Activated CD4-positive, alpha-beta T cell treated with anti-CD3 and anti-CD28 coated beads for 36 hours (primary cell): ENCODE measurements around the gene TSPAN12. TPM values are rescaled to one million over a fixed set of nuclear protein-coding genes. Genes with fewer than 3 reads are reported as not detected.
A peak's percentile ranks its signal among the peaks of the same experiment; 100 is the strongest.

Experiments
- ATAC-seq: fragments of 200-7000 bp; cut with Tn5 transposase; one replicate; pipeline ENCODE4 v1.10.0; 2021; ENCODE audit warnings: mild to moderate bottlenecking, moderate library complexity
- CTCF ChIA-PET: fragments of 350-600 bp; sonication (Branson Sonifier 250); formaldehyde crosslinking; loops from one replicate; lab custom pipeline; 2021; ENCODE audit warnings: antibody characterized with exemption; lab: Charles Lee
- POLR2A ChIA-PET: fragments of 350-600 bp; sonication (Branson Sonifier 250); formaldehyde crosslinking; loops from one replicate; lab custom pipeline; 2021; ENCODE audit warnings: antibody characterized with exemption, inconsistent platforms; lab: Charles Lee
- DNase-seq: peaks from one replicate; pipeline ENCODE4 v3.0.0-alpha.2; 2020
- H3K27ac Mint-ChIP-seq: one replicate; pipeline ENCODE4 v1.8.0; 2021; ENCODE audit warnings: mixed read lengths
- H3K27me3 Mint-ChIP-seq: one replicate; pipeline ENCODE4 v1.8.0; 2021; ENCODE audit warnings: mixed read lengths
- H3K36me3 Mint-ChIP-seq: one replicate; pipeline ENCODE4 v1.8.0; 2021; ENCODE audit warnings: low read depth, mixed read lengths
- H3K4me1 Mint-ChIP-seq: one replicate; pipeline ENCODE4 v1.8.0; 2021; ENCODE audit warnings: mixed read lengths
- H3K4me3 Mint-ChIP-seq: one replicate; pipeline ENCODE4 v1.8.0; 2021; ENCODE audit warnings: mild to moderate bottlenecking, moderate library complexity, mixed read lengths
- H3K9me3 Mint-ChIP-seq: one replicate; pipeline ENCODE4 v1.8.0; 2021; ENCODE audit warnings: low read depth, mixed read lengths
- intact Hi-C, 2 experiments: fragments of 100-400 bp; cut with DNase I in 1 of 2; cut with micrococcal nuclease in 1 of 2; formaldehyde crosslinking; loops; one replicate each; pipeline versions ENCODE4 v1.14.2 to v1.15.1; 2022 to 2024; cut with DNase I, micrococcal nuclease
- total RNA-seq, 2 experiments: library from RNA; stranded (reverse); gene quantifications; one replicate each; pipeline ENCODE4 v1.2.3, GENCODE V29; 2021

Gene TSPAN12
- total RNA-seq, 2 experiments from 2014 or later, result not detected

DNA sequence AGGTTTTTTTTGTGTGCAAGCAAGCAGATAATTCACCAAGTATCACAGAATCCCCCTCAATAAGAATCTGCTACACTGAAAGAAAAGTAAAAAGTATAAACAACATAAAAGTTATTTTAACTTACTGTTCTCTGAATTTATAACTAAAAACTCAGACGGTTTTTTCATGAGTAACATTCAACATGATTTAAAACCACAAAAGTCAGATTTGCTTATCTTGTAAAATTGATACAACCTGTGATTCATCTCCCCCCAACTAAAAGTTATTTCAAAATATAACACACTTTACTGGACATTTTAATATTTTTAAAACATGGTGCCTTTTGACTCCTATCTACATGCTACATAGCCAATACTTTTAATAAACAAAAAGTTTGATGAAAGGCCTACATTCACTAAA, 32.8 kb downstream of the TSPAN12 start:
- POLR2A ChIA-PET, result no interaction called here
- Mint-ChIP-seq H3K4me3 (no peak overlapping the region), H3K27ac (no peak overlapping the region), H3K36me3 (no peaks in the 10 kb centered on the region), H3K4me1 (no peaks in the 10 kb centered on the region), H3K9me3 (no peaks in the 10 kb centered on the region), H3K27me3 (peaks cover 26% of the 10 kb centered on the region)
- CTCF ChIA-PET, result no interaction called here
- no peak for ATAC-seq
- no peak for DNase-seq
- intact Hi-C loops, result no loop called here

DNA sequence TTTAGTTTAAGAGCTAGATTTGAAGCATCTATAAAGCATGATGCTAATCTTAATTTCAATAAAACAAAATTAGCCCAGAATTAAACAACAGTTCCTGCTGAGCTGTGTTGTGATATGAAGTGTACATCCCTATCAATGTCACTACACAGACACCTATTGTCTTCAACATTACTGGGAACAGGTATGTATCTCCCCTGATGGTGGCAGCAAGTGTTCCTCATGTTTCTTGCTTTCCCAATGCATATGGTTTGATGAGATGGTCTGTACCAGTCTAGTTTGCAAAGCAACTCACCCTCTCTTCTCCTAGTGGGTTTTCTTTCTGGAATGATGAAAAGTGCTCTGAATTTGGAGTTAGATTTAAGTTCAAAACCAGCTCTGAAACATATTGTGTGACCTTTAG, 38.1 kb downstream of the TSPAN12 start:
- no peaks in the 10 kb centered on the region for H3K36me3 Mint-ChIP-seq
- H3K27me3 Mint-ChIP-seq, result peaks cover 26% of the 10 kb centered on the region
- ATAC-seq (no peak), DNase-seq (no peak)
- no peak overlapping the region for H3K27ac Mint-ChIP-seq
- H3K4me1 Mint-ChIP-seq, result no peaks in the 10 kb centered on the region
- ChIA-PET POLR2A (no interaction called here), CTCF (interaction anchor here (0.7 to 1.3 kb wide), 3 partner anchors 10 to 262 kb away, joined by 3 to 6 read pairs (median 4); no protein-coding TSS in a partner anchor)
- H3K4me3 Mint-ChIP-seq, result no peak overlapping the region
- intact Hi-C loops, result no loop called here
- H3K9me3 Mint-ChIP-seq, result no peaks in the 10 kb centered on the region

DNA sequence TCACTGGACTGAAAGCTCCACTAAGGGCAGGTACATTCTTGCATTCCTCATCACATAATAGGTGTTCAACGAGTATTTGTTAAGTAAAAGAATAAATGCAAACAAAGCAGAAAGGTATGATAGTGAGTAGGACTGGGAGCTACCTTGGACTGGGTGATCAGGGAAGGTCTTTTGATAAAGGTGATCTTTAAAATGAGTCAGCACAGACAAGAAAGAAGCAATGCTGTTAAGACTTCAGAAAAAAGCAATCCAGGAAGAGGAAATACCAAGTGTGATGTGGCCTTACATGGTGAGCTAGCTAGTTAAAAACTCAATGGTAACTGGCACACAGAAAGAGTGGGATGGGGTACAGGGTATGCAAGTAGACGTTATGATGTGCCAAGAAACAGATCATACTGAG, 40.1 kb downstream of the TSPAN12 start:
- POLR2A ChIA-PET, result no interaction called here
- Mint-ChIP-seq H3K4me3 (no peak overlapping the region), H3K27me3 (peaks cover 23% of the 10 kb centered on the region), H3K36me3 (no peaks in the 10 kb centered on the region), H3K27ac (no peak overlapping the region), H3K9me3 (no peaks in the 10 kb centered on the region), H3K4me1 (no peaks in the 10 kb centered on the region)
- DNase-seq, result no peak
- CTCF ChIA-PET, result no interaction called here
- ATAC-seq, result no peak
- intact Hi-C loops, result no loop called here

DNA sequence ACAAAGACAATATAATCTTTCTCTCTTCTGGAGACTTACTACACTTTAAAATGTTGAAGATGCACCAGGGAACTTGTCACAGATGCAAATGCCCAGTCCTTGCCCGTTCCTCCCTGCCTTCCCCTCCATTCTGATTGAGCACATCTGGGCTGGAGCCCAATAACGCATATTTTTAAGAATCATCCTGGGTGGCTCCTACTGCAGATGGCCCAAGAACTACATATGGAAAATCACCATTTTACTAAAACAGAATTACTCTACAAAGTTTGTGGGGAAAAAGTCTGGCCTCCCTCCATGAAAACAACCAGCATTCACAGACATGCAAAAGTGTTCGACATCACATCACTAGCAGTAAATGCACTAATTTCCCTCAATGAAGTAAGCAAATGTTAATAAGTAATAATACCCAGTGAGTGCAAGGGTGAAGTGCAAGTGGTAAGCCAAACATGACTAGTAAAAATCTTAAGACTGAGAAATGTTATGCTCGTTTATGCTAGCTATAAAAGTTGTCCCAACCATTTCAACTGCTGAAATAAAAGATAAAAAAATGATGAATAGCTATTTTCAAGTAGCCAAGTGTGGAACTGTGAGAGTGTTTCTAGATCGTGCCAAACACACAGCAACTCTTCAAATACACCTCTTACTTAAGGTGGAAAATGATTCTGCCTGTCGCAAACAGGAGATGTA, 43.5 kb downstream of the TSPAN12 start:
- no peak for DNase-seq
- Mint-ChIP-seq H3K27me3 (peaks cover 15% of the 10 kb centered on the region), H3K4me3 (no peak overlapping the region), H3K36me3 (no peaks in the 10 kb centered on the region), H3K9me3 (no peaks in the 10 kb centered on the region), H3K27ac (no peak overlapping the region), H3K4me1 (no peaks in the 10 kb centered on the region)
- no peak for ATAC-seq
- CTCF ChIA-PET, result no interaction called here
- intact Hi-C loops, result no loop called here
- POLR2A ChIA-PET, result no interaction called here

DNA sequence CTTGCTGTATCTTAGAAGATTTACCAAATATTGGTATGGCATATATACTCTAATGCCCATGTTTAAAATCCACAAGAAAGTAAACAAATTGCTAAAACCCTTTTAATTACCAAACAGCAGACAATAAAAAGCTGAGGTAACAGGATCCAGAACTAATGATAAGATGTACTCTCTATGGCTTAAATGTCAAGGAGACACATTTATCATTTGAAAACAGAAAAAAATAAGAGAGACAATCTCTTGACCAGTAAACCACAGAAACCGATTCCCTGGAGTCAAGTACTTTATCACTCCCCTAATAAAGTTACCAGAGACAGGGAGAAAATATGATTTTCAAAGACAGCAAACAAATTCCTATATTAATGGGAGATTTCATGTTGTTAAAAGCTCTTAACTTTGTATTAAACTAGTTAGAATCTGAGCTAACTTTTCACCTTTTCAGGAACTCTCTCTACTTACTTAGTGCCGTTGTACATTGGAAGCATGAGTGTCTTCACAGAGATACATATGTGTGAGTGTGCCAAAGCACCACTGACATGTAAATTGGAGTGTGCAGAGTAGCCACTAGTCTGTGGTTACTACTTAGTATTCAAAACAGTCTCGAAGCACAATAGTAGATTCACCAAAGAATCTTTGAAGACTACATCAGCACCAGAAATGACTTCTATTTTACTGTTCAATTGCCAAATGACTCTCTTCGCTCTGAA, 44.2 kb downstream of the TSPAN12 start:
- ATAC-seq (no peak), DNase-seq (no peak)
- CTCF ChIA-PET, result interaction anchor here (1.5 kb wide), 1 partner anchor 22 kb away, joined by 5 read pairs; no protein-coding TSS in a partner anchor
- no peaks in the 10 kb centered on the region for H3K36me3 Mint-ChIP-seq
- POLR2A ChIA-PET, result no interaction called here
- H3K4me3 Mint-ChIP-seq, result no peak overlapping the region
- intact Hi-C loops, result no loop called here
- no peaks in the 10 kb centered on the region for H3K4me1 Mint-ChIP-seq
- peaks cover 15% of the 10 kb centered on the region for H3K27me3 Mint-ChIP-seq
- no peak overlapping the region for H3K27ac Mint-ChIP-seq
- H3K9me3 Mint-ChIP-seq, result no peaks in the 10 kb centered on the region

DNA sequence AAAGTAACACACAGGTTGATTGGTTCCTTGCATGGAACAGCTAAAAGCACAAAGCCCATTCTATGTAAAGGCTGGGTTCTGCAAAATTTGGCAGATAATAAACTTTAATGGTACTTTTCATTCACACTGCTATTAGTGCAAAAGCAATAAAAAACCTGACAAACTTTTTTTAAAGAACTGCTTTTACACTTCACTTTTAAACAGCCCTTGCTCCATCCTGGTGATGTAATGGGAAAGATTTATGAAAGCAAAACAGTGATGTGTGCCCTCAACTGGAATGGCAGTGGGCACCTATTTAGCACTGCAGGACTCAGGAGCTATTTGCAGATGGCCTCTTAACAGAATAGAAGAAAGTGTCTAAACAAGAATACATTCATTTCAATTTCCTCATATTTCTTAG, 44.9 kb downstream of the TSPAN12 start:
- DNase-seq (no peak), ATAC-seq (no peak)
- H3K4me3 Mint-ChIP-seq, result no peak overlapping the region
- ChIA-PET CTCF (interaction anchor here (1.5 kb wide), 1 partner anchor 21 kb away, joined by 5 read pairs; no protein-coding TSS in a partner anchor), POLR2A (no interaction called here)
- H3K4me1 Mint-ChIP-seq, result no peaks in the 10 kb centered on the region
- no peaks in the 10 kb centered on the region for H3K36me3 Mint-ChIP-seq
- H3K27me3 Mint-ChIP-seq, result peaks cover 13% of the 10 kb centered on the region
- no peaks in the 10 kb centered on the region for H3K9me3 Mint-ChIP-seq
- no peak overlapping the region for H3K27ac Mint-ChIP-seq
- intact Hi-C loops, result no loop called here

DNA sequence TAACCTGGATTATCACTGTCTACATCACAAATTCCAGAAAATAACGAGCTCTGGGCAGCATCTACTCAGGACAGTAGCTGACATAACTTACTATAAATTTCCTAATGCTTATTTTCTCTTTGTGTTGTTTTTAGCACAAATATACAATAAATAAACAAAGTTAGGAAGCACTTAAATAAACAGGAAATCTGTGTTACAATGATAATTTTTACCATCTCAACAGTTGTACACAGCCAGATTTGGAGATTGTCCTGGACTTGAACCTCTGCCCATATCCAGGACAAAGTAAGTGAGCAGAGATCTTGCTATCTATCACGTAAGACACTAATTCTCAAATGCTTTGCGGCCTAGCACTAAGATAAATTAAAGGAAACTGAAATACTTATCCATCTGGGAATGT, 48.7 kb downstream of the TSPAN12 start:
- intact Hi-C loops, result loop anchor here in 1 of 2 experiments (5.0 kb wide), 1 partner anchor 738 kb away; no protein-coding TSS in a partner anchor
- POLR2A ChIA-PET, result no interaction called here
- DNase-seq (no peak), ATAC-seq (no peak)
- CTCF ChIA-PET, result interaction anchor here (0.9 to 4.5 kb wide), 5 partner anchors 8 to 272 kb away, joined by 3 to 43 read pairs (median 5); no protein-coding TSS in a partner anchor
- Mint-ChIP-seq H3K9me3 (no peaks in the 10 kb centered on the region), H3K4me1 (no peaks in the 10 kb centered on the region), H3K4me3 (no peak overlapping the region), H3K27ac (no peak overlapping the region), H3K27me3 (peaks cover 2% of the 10 kb centered on the region), H3K36me3 (no peaks in the 10 kb centered on the region)

DNA sequence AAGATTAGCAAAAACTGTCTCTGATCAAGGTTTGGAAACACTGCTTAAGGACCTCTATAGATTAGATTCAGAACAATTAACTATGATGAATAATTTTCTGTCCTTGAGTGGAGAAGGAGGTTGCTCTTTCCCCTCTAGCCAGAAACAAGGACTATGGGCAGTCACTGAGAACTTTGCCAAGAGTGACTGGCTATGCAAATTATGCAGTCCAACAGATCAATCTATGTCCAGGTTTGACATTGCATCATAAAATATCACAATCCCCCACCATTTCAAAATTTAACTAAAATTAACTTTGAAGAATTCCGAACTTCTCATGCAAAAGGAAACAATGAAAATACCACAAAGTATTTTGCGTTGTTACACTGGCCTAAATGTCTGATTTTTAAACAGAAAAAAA, 50.6 kb downstream of the TSPAN12 start:
- CTCF ChIA-PET, result interaction anchor here (0.7 to 4.5 kb wide), 11 partner anchors 9 to 301 kb away, joined by 3 to 43 read pairs (median 4); no protein-coding TSS in a partner anchor
- DNase-seq, result no peak
- H3K27ac Mint-ChIP-seq, result no peak overlapping the region
- peaks cover 2% of the 10 kb centered on the region for H3K27me3 Mint-ChIP-seq
- H3K36me3 Mint-ChIP-seq, result no peaks in the 10 kb centered on the region
- ATAC-seq, result no peak
- no peaks in the 10 kb centered on the region for H3K4me1 Mint-ChIP-seq
- H3K9me3 Mint-ChIP-seq, result no peaks in the 10 kb centered on the region
- intact Hi-C loops, result loop anchor here in 1 of 2 experiments (5.0 kb wide), 1 partner anchor 740 kb away; no protein-coding TSS in a partner anchor
- H3K4me3 Mint-ChIP-seq, result no peak overlapping the region
- POLR2A ChIA-PET, result no interaction called here

DNA sequence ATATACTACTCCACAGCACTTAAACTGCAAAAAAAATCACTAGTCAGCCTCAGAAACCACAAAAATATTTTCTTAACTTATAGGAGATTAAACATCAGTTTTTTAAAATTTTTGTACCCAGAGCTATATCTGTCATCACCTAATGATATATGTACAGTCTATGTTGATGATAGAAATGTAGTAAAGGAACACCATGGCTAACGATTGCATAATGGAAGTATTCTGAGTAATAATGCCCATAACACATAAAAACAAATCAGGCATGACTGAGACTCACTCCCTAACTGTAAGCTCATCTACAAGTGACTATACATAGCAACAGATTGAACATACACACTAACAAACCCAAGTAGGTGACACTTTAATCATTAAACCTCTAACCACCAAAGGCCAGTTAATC, 51.3 kb downstream of the TSPAN12 start:
- ATAC-seq (no peak), DNase-seq (no peak)
- Mint-ChIP-seq H3K4me3 (no peak overlapping the region), H3K4me1 (no peaks in the 10 kb centered on the region), H3K9me3 (no peaks in the 10 kb centered on the region), H3K27me3 (peaks cover 2% of the 10 kb centered on the region), H3K27ac (no peak overlapping the region), H3K36me3 (no peaks in the 10 kb centered on the region)
- ChIA-PET CTCF (interaction anchor here (0.7 to 4.5 kb wide), 15 partner anchors 10 to 302 kb away, joined by 3 to 43 read pairs (median 4); no protein-coding TSS in a partner anchor), POLR2A (no interaction called here)
- intact Hi-C loops, result loop anchor here (1.0 to 5.0 kb wide), 5 partner anchors 52 to 741 kb away; partner anchors contain the start of gene TSPAN12 (in 1 of the 2)

DNA sequence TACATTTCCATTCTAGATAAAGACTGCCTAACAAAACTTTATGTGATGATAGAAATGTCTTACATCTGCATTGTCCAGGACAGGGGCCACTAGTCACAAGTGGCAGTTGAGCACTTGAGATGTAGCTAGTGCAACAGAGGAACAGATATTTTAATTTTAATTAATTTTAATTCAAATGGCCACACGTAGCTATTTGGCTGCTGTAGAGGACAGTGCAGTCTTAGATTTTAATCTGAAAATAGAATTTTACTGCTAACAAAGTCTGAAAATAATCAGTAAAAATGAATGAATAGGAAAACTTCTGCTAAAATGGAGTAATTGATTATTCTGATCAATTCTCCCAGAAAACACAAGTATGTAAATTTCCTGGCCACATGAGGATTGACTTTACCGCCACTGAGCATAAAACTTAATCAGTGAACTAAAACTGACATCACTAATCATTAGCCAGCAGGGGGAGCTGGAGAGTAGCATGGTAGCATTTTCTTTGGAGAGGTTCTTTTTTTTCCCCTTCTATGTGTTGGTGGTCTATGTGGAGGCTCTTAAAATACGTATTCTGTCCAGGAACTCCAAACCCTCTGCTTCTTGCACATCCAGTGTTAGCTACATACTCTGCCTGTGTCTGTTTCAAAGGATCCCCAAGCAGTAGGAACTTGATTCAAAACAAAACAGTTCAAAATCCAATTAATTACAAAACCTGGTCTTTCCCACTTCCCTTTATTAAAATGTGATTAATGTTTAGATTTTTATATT, 52.1 kb downstream of the TSPAN12 start:
- Mint-ChIP-seq H3K36me3 (no peaks in the 10 kb centered on the region), H3K4me1 (no peaks in the 10 kb centered on the region), H3K27ac (no peak overlapping the region), H3K4me3 (no peak overlapping the region), H3K9me3 (no peaks in the 10 kb centered on the region), H3K27me3 (peaks cover 2% of the 10 kb centered on the region)
- CTCF ChIA-PET, result interaction anchor here (0.5 to 4.5 kb wide), 21 partner anchors 10 to 1908 kb away, joined by 3 to 43 read pairs (median 4); no protein-coding TSS in a partner anchor
- ATAC-seq (peak; percentile 39), DNase-seq (peak; percentile 68)
- POLR2A ChIA-PET, result no interaction called here
- intact Hi-C loops, result loop anchor here (1.0 to 5.0 kb wide), 6 partner anchors 51 to 741 kb away; partner anchors contain the start of gene TSPAN12 (in 1 of the 2)

DNA sequence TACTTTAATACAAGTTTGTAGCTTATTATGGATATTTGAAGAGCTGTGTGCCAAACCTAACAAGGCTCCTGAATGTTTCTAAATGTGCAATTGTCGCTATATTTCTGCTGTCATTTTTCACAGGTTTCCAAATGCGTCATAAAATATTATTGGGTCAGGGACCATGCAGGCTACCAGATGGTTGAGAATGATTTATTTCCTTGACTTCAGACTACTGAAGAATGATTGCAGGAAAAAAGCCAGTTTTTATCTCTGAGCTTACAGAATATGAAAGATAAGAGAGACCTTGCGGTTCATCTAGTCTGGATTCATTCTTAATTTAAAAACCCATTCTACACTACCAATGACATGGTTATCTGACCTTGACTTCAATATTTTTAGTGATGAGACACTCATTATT, 55.2 kb downstream of the TSPAN12 start:
- Mint-ChIP-seq H3K27me3 (peaks cover 3% of the 10 kb centered on the region), H3K36me3 (no peaks in the 10 kb centered on the region), H3K4me3 (no peak overlapping the region), H3K4me1 (no peaks in the 10 kb centered on the region), H3K9me3 (no peaks in the 10 kb centered on the region), H3K27ac (no peak overlapping the region)
- DNase-seq, result no peak
- intact Hi-C loops, result no loop called here
- ATAC-seq, result no peak
- ChIA-PET POLR2A (no interaction called here), CTCF (interaction anchor here (0.5 to 1.6 kb wide), 4 partner anchors 11 to 208 kb away, joined by 3 to 7 read pairs (median 3); no protein-coding TSS in a partner anchor)
